ENCODE data around the gene DNER. TPM values are rescaled to one million over a fixed set of nuclear protein-coding genes. Genes with fewer than 3 reads are reported as not detected.

Gene DNER
- total and polyA plus RNA-seq, 10 of the 15 experiments (the other 5 are each of a cell fraction or from before 2014, with no cell fraction given): 0.04 to 0.08 (median 0.07) TPM; not detected in 7

DNA sequence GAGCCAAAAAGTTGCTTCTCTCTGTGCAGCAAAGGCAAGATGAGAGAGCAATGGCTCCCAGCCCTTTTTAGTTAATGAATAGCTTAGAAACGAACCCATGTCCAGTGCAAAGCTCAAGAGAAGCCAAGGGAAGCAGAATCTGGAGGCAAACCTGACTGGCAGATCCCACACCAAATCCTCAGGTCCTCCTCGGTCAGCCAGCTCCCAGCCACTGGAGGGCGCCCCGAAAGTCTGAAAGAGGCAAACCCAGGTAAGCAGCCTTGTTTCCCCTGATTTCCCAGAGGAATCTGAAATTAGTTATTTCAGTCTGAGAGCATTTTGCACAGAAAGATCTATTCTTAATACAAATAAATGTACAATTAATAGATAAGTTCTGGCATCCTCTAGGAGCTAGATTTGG, 372.0 kb downstream of the DNER start:
- Histone ChIP-seq H4K20me1 (ENCODE audit: control insufficient read depth, insufficient read depth) (no peaks in the 10 kb centered on the region; the same call in 1 of the 2 replicates), H3K4me3 (no peak overlapping the region), H3K4me1 (ENCODE audit: control insufficient read depth, insufficient read depth, low read length) (no peaks in the 10 kb centered on the region), H2AFZ (ENCODE audit: control insufficient read depth, low read depth, low read length) (no peak overlapping the region), H3K79me2 (ENCODE audit: control insufficient read depth, insufficient read depth, low read length) (no peaks in the 10 kb centered on the region), H3K9me3 (replicated peaks; ENCODE audit: control insufficient read depth, insufficient read depth, low read length) (no peaks in the 10 kb centered on the region), H3K27ac (ENCODE audit: control insufficient read depth, insufficient read depth) (no peak overlapping the region), H3K4me2 (ENCODE audit: control insufficient read depth, insufficient read depth) (no peak overlapping the region), H3K9ac (ENCODE audit: control insufficient read depth, insufficient read depth, low read length) (no peak overlapping the region), H3K27me3 (replicated peaks in 1 of 2; ENCODE audit: control insufficient read depth in 2 of 2, insufficient read depth in 2 of 2, low read length in 1 of 2) (no peaks in the 10 kb centered on the region), H3K36me3 (ENCODE audit: control insufficient read depth in 2 of 2, insufficient read depth in 2 of 2, low read length in 1 of 2) (no peaks in the 10 kb centered on the region)
- no peak for FAIRE-seq
- WGBS (ENCODE audit: insufficient coverage, insufficient replicate concordance, low lambda C conversion rate, missing lambda C conversion rate): 0% methylated on average over 4 of the region's 4 CpGs
- intact Hi-C loops (cut with micrococcal nuclease; ENCODE audit: unreplicated experiment) (loop anchor here (5.0 kb wide), 1 partner anchor 245 kb away; no protein-coding TSS in a partner anchor), in situ Hi-C loops (cut with MboI) (no loop called here)
- ChIA-PET CTCF (interaction anchor here (1.4 kb wide), 1 partner anchor 9 kb away, joined by 6 read pairs; no protein-coding TSS in a partner anchor), RAD21 (ENCODE audit: unreplicated experiment) (interaction anchor here (1.1 kb wide), 1 partner anchor 244 kb away, joined by 4 read pairs; no protein-coding TSS in a partner anchor), SMC1A (ENCODE audit: uncharacterized antibody, unreplicated experiment) (no interaction called here), POLR2A (no interaction called here)
- DNase-seq (ENCODE audit: low read depth, low spot score): no peak
- TF ChIP-seq RAD21 (IDR thresholded peaks at IDR 0.05; ENCODE audit: insufficient read depth, low read depth, low read length) (0 out of 2 replicates have a peak, but pooled peaks have one; percentile 10), ZSCAN29 (IDR thresholded peaks at IDR 0.05) (no peak), ZBED1 (IDR thresholded peaks at IDR 0.05; ENCODE audit: borderline replicate concordance) (no peak), NR2C2 (IDR thresholded peaks at IDR 0.05; ENCODE audit: borderline replicate concordance, control insufficient read depth, insufficient read length, low read depth) (no peak), BCL11A (IDR thresholded peaks at IDR 0.05; ENCODE audit: low read depth, low read length) (no peak), KDM1A (IDR thresholded peaks at IDR 0.05; ENCODE audit: borderline replicate concordance) (no peak), HDAC2 (IDR thresholded peaks at IDR 0.05) (no peak), NFIC (IDR thresholded peaks at IDR 0.05; ENCODE audit: low read depth, low read length) (no peak), BRCA1 (IDR thresholded peaks at IDR 0.05; ENCODE audit: low read depth, low read length) (no peak), SRF (IDR thresholded peaks at IDR 0.05; ENCODE audit: low read depth in 2 of 2, low read length in 2 of 2) (no peak), E4F1 (IDR thresholded peaks at IDR 0.05; ENCODE audit: borderline replicate concordance, partially characterized antibody) (no peak), CUX1 (IDR thresholded peaks at IDR 0.05; ENCODE audit: insufficient replicate concordance, low read depth, low read length) (no peak)
- TF ChIP-seq, protein P1, sequence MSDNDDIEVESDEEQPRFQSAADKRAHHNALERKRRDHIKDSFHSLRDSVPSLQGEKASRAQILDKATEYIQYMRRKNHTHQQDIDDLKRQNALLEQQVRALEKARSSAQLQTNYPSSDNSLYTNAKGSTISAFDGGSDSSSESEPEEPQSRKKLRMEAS (IDR thresholded peaks at IDR 0.05; ENCODE audit: low read depth, low read length): no peak
- TF ChIP-seq, protein P2, sequence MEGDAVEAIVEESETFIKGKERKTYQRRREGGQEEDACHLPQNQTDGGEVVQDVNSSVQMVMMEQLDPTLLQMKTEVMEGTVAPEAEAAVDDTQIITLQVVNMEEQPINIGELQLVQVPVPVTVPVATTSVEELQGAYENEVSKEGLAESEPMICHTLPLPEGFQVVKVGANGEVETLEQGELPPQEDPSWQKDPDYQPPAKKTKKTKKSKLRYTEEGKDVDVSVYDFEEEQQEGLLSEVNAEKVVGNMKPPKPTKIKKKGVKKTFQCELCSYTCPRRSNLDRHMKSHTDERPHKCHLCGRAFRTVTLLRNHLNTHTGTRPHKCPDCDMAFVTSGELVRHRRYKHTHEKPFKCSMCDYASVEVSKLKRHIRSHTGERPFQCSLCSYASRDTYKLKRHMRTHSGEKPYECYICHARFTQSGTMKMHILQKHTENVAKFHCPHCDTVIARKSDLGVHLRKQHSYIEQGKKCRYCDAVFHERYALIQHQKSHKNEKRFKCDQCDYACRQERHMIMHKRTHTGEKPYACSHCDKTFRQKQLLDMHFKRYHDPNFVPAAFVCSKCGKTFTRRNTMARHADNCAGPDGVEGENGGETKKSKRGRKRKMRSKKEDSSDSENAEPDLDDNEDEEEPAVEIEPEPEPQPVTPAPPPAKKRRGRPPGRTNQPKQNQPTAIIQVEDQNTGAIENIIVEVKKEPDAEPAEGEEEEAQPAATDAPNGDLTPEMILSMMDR (IDR thresholded peaks at IDR 0.05 in 2 of 3, conservative IDR thresholded peaks at IDR 0.05 in 1 of 3; ENCODE audit: control insufficient read depth in 2 of 3, extremely low read depth in 1 of 3, insufficient read depth in 1 of 3, low read depth in 3 of 3, low read length in 3 of 3): peak; percentile 33 to 43 (median 41); a peak in 5 of 6 replicates
- no peak for ATAC-seq
- no TSS peak for BruUV-seq (replicated peaks)
